Upper lobe of left lung (tissue), 4 donors: Measurements from ENCODE around the gene CCNH.

Source experiments
- CTCF ChIP-seq, 6 experiments: fragments of 450-650 bp in 4 of 6; fragments of 200-600 bp in 2 of 6; sonication (generic) in 2 of 6; IDR thresholded peaks; one replicate each; pipeline ENCODE4 v1.5.1; 2016 to 2019; ENCODE audit warnings: antibody characterized with exemption in 6 of 6
- POLR2A ChIP-seq, 4 donors: fragments of 450-650 bp; IDR thresholded peaks; one replicate each; pipeline ENCODE4 v1.5.1; 2016 to 2017; ENCODE audit warnings: antibody characterized with exemption in 4 of 4, mild to moderate bottlenecking in 2 of 4

- no peak for TF ChIP-seq POLR2A (IDR thresholded peaks at IDR 0.05)
- no peak for TF ChIP-seq CTCF (IDR thresholded peaks at IDR 0.05)
Measured at GRCh38 chr5:87457706-87458105, 45.0 kb upstream of the CCNH start.
